Measurements from ENCODE around the gene G3BP2. TPM values are rescaled to one million over a fixed set of nuclear protein-coding genes. Genes with fewer than 3 reads are reported as not detected.

The G3BP2 gene
- total RNA-seq, 3 donors from 2014 or later, result 75.4 to 92.6 (median 86.2) TPM

GRCh38 chr4:75612306-75612705 lies 60.9 kb downstream of the G3BP2 start:
- TF ChIP-seq POLR2A (IDR thresholded peaks at IDR 0.05), result no peak
- TF ChIP-seq, protein P1, sequence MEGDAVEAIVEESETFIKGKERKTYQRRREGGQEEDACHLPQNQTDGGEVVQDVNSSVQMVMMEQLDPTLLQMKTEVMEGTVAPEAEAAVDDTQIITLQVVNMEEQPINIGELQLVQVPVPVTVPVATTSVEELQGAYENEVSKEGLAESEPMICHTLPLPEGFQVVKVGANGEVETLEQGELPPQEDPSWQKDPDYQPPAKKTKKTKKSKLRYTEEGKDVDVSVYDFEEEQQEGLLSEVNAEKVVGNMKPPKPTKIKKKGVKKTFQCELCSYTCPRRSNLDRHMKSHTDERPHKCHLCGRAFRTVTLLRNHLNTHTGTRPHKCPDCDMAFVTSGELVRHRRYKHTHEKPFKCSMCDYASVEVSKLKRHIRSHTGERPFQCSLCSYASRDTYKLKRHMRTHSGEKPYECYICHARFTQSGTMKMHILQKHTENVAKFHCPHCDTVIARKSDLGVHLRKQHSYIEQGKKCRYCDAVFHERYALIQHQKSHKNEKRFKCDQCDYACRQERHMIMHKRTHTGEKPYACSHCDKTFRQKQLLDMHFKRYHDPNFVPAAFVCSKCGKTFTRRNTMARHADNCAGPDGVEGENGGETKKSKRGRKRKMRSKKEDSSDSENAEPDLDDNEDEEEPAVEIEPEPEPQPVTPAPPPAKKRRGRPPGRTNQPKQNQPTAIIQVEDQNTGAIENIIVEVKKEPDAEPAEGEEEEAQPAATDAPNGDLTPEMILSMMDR (IDR thresholded peaks at IDR 0.05), result no peak
- no peak for TF ChIP-seq POLR2AphosphoS5 (IDR thresholded peaks at IDR 0.05)
- Histone ChIP-seq H3K36me3 (no peaks in the 10 kb centered on the region), H3K9me3 (no peaks in the 10 kb centered on the region), H3K27me3 (no peaks in the 10 kb centered on the region), H3K4me1 (no peaks in the 10 kb centered on the region), H3K4me3 (no peak overlapping the region), H3K27ac (no peak overlapping the region)
- intact Hi-C loops (cut with DNase I; ENCODE audit: low total_unique reads), result no loop called here
- no peak for DNase-seq (ENCODE audit: low spot score in 2 of 2)

DNA sequence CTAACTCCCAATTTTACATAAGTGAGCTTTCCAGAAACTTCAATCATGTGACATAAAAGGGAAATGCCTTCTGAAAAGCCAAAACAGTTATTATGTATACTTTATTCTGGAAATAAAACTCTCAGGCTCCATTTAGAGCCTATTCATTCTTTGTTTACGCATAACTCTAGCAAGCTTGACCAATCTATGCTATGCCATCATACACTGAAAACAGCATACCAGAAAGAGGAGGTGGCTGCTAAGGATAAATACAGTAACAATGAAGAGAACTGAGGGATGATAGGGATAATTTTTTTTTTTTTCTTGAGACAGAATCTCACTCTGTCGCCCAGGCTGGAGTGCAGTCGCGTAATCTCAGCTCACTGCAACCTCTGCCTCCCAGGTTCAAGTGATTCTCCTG lies 67.3 kb downstream of the G3BP2 start:
- Histone ChIP-seq H3K4me3 (no peak overlapping the region), H3K27me3 (no peaks in the 10 kb centered on the region), H3K9me3 (no peaks in the 10 kb centered on the region), H3K4me1 (no peaks in the 10 kb centered on the region), H3K27ac (no peak overlapping the region), H3K36me3 (no peaks in the 10 kb centered on the region)
- intact Hi-C loops (cut with DNase I; ENCODE audit: low total_unique reads), result no loop called here
- DNase-seq (ENCODE audit: low spot score in 2 of 2), result no peak
- no peak for TF ChIP-seq POLR2A (IDR thresholded peaks at IDR 0.05)
- TF ChIP-seq POLR2AphosphoS5 (IDR thresholded peaks at IDR 0.05), result no peak
- TF ChIP-seq, protein P1 (IDR thresholded peaks at IDR 0.05), result no peak

GRCh38 chr4:75599647-75600046 lies 73.6 kb downstream of the G3BP2 start:
- DNase-seq (ENCODE audit: low spot score in 2 of 2), result no peak
- TF ChIP-seq POLR2AphosphoS5 (IDR thresholded peaks at IDR 0.05) (no peak), POLR2A (IDR thresholded peaks at IDR 0.05) (no peak)
- TF ChIP-seq, protein P1 (IDR thresholded peaks at IDR 0.05), result no peak
- intact Hi-C loops (cut with DNase I; ENCODE audit: low total_unique reads), result no loop called here
- H3K9me3 ChIP-seq, result no peaks in the 10 kb centered on the region
- no peaks in the 10 kb centered on the region for H3K36me3 ChIP-seq
- H3K4me3 ChIP-seq, result no peak overlapping the region
- H3K27ac ChIP-seq, result no peak overlapping the region
- no peaks in the 10 kb centered on the region for H3K27me3 ChIP-seq
- H3K4me1 ChIP-seq, result no peaks in the 10 kb centered on the region

GRCh38 chr4:75598390-75598789 lies 74.8 kb downstream of the G3BP2 start:
- intact Hi-C loops (cut with DNase I; ENCODE audit: low total_unique reads), result no loop called here
- no peaks in the 10 kb centered on the region for H3K9me3 ChIP-seq
- no peaks in the 10 kb centered on the region for H3K4me1 ChIP-seq
- no peak overlapping the region for H3K27ac ChIP-seq
- TF ChIP-seq POLR2AphosphoS5 (IDR thresholded peaks at IDR 0.05), result no peak
- TF ChIP-seq, protein P1 (IDR thresholded peaks at IDR 0.05), result no peak
- H3K36me3 ChIP-seq, result no peaks in the 10 kb centered on the region
- no peak overlapping the region for H3K4me3 ChIP-seq
- no peak for DNase-seq (ENCODE audit: low spot score in 2 of 2)
- H3K27me3 ChIP-seq, result no peaks in the 10 kb centered on the region

GRCh38 chr4:75596061-75596460 lies 77.2 kb downstream of the G3BP2 start:
- intact Hi-C loops (cut with DNase I; ENCODE audit: low total_unique reads), result no loop called here
- no peak for DNase-seq (ENCODE audit: low spot score in 2 of 2)
- no peak overlapping the region for H3K4me3 ChIP-seq
- H3K36me3 ChIP-seq, result no peaks in the 10 kb centered on the region
- TF ChIP-seq POLR2A (IDR thresholded peaks at IDR 0.05), result no peak
- TF ChIP-seq, protein P1 (IDR thresholded peaks at IDR 0.05), result no peak
- no peak for TF ChIP-seq POLR2AphosphoS5 (IDR thresholded peaks at IDR 0.05)
- no peaks in the 10 kb centered on the region for H3K9me3 ChIP-seq
- no peak overlapping the region for H3K27ac ChIP-seq
- H3K27me3 ChIP-seq, result no peaks in the 10 kb centered on the region
- H3K4me1 ChIP-seq, result no peaks in the 10 kb centered on the region
